ENCODE results near the gene MKRN2OS.

The MKRN2OS gene

GRCh38 chr3:12545473-12545791 lies at the start of gene MKRN2OS:
Gene MKRN2OS (minus strand): TSS chr3:12545499. CDS start chr3:12545464, 35 bp downstream.
- Mint-ChIP-seq H3K27ac (peak within 1 kb of the TSS; percentile 48 to 86 (median 76)), H3K4me1 (peaks cover 9% of the 10 kb centered on the region), H3K27me3 (ENCODE audit: low read depth) (no peaks in the 10 kb centered on the region), H3K9me3 (no peaks in the 10 kb centered on the region), H3K36me3 (ENCODE audit: low read depth) (no peaks in the 10 kb centered on the region), H3K4me3 (peak within 1 kb of the TSS; percentile 46 to 71 (median 55))
- TF ChIP-seq CTCF (IDR thresholded peaks at IDR 0.05; ENCODE audit: unreplicated experiment in 3 of 3) = no peak

GRCh38 chr3:12593473-12593872 lies 48.2 kb upstream of the MKRN2OS start:
- Mint-ChIP-seq H3K9me3 (no peaks in the 10 kb centered on the region), H3K4me3 (no peak overlapping the region), H3K36me3 (ENCODE audit: low read depth) (peaks cover 82% of the 10 kb centered on the region), H3K27me3 (ENCODE audit: low read depth) (no peaks in the 10 kb centered on the region), H3K27ac (peak overlapping the region in 1 of 3 experiments; percentile 46), H3K4me1 (no peaks in the 10 kb centered on the region)
- TF ChIP-seq CTCF (IDR thresholded peaks at IDR 0.05; ENCODE audit: unreplicated experiment in 3 of 3) = no peak

GRCh38 chr3:12591997-12592715 lies 46.9 kb upstream of the MKRN2OS start:
- TF ChIP-seq CTCF (IDR thresholded peaks at IDR 0.05; ENCODE audit: unreplicated experiment in 3 of 3) = no peak
- Mint-ChIP-seq H3K4me3 (no peak overlapping the region), H3K27ac (no peak overlapping the region), H3K9me3 (no peaks in the 10 kb centered on the region), H3K36me3 (ENCODE audit: low read depth) (peaks cover 85% of the 10 kb centered on the region), H3K27me3 (ENCODE audit: low read depth) (no peaks in the 10 kb centered on the region), H3K4me1 (no peaks in the 10 kb centered on the region)

GRCh38 chr3:12591456-12591855 lies 46.2 kb upstream of the MKRN2OS start:
- H3K9me3 Mint-ChIP-seq = no peaks in the 10 kb centered on the region
- no peak for TF ChIP-seq CTCF (IDR thresholded peaks at IDR 0.05; ENCODE audit: unreplicated experiment in 3 of 3)
- H3K27me3 Mint-ChIP-seq (ENCODE audit: low read depth) = no peaks in the 10 kb centered on the region
- peaks cover 81% of the 10 kb centered on the region for H3K36me3 Mint-ChIP-seq (ENCODE audit: low read depth)
- no peaks in the 10 kb centered on the region for H3K4me1 Mint-ChIP-seq
- no peak overlapping the region for H3K27ac Mint-ChIP-seq
- no peak overlapping the region for H3K4me3 Mint-ChIP-seq

- no peaks in the 10 kb centered on the region for H3K9me3 Mint-ChIP-seq
- H3K27me3 Mint-ChIP-seq (ENCODE audit: low read depth) = no peaks in the 10 kb centered on the region
- no peak for TF ChIP-seq CTCF (IDR thresholded peaks at IDR 0.05; ENCODE audit: unreplicated experiment in 3 of 3)
- H3K4me1 Mint-ChIP-seq = no peaks in the 10 kb centered on the region
- H3K4me3 Mint-ChIP-seq = no peak overlapping the region
- H3K27ac Mint-ChIP-seq = no peak overlapping the region
- H3K36me3 Mint-ChIP-seq (ENCODE audit: low read depth) = peaks cover 82% of the 10 kb centered on the region
These were observed 44.8 kb upstream of the MKRN2OS start for GRCh38 chr3:12590096-12590495.

Measured in nephron (organoid).